ENCODE measurements around the gene MEGF11.

MEGF11 gene

GRCh38 chr15:66033143-66033542 lies 220.4 kb downstream of the MEGF11 start:
- Mint-ChIP-seq H3K4me1 (no peaks in the 10 kb centered on the region), H3K36me3 (ENCODE audit: low read depth) (peaks cover 3% of the 10 kb centered on the region), H3K4me3 (no peak overlapping the region), H3K27me3 (ENCODE audit: low read depth) (peaks cover 39% of the 10 kb centered on the region), H3K9me3 (peaks cover 19% of the 10 kb centered on the region), H3K27ac (no peak overlapping the region)
- no peak for TF ChIP-seq CTCF (IDR thresholded peaks at IDR 0.05; ENCODE audit: unreplicated experiment in 3 of 3)

GRCh38 chr15:66032006-66032405 lies 221.5 kb downstream of the MEGF11 start:
- Mint-ChIP-seq H3K27me3 (ENCODE audit: low read depth) (peaks cover 30% of the 10 kb centered on the region), H3K36me3 (ENCODE audit: low read depth) (peaks cover 3% of the 10 kb centered on the region), H3K9me3 (peaks cover 19% of the 10 kb centered on the region), H3K4me1 (peaks cover 4% of the 10 kb centered on the region), H3K27ac (no peak overlapping the region), H3K4me3 (no peak overlapping the region)
- TF ChIP-seq CTCF (IDR thresholded peaks at IDR 0.05; ENCODE audit: unreplicated experiment in 3 of 3), result no peak

- Mint-ChIP-seq H3K9me3 (peaks cover 19% of the 10 kb centered on the region), H3K27ac (no peak overlapping the region), H3K27me3 (ENCODE audit: low read depth) (peaks cover 22% of the 10 kb centered on the region), H3K4me3 (no peak overlapping the region), H3K36me3 (ENCODE audit: low read depth) (peaks cover 3% of the 10 kb centered on the region), H3K4me1 (peaks cover 5% of the 10 kb centered on the region)
- no peak for TF ChIP-seq CTCF (IDR thresholded peaks at IDR 0.05; ENCODE audit: unreplicated experiment in 3 of 3)
Measured at GRCh38 chr15:66030650-66031049, 222.9 kb downstream of the MEGF11 start.

- Mint-ChIP-seq H3K27ac (no peak overlapping the region), H3K9me3 (peaks cover 16% of the 10 kb centered on the region), H3K27me3 (ENCODE audit: low read depth) (peaks cover 18% of the 10 kb centered on the region), H3K4me1 (peaks cover 15% of the 10 kb centered on the region), H3K4me3 (no peak overlapping the region), H3K36me3 (ENCODE audit: low read depth) (peaks cover 3% of the 10 kb centered on the region)
- TF ChIP-seq CTCF (IDR thresholded peaks at IDR 0.05; ENCODE audit: unreplicated experiment in 3 of 3), result no peak
Measured at GRCh38 chr15:66029650-66030049, 223.9 kb downstream of the MEGF11 start.

- Mint-ChIP-seq H3K27me3 (ENCODE audit: low read depth) (peaks cover 13% of the 10 kb centered on the region), H3K9me3 (peaks cover 10% of the 10 kb centered on the region)
- no peak for TF ChIP-seq CTCF (IDR thresholded peaks at IDR 0.05; ENCODE audit: unreplicated experiment in 3 of 3)
Measured at GRCh38 chr15:66027268-66027805, 226.2 kb downstream of the MEGF11 start.

GRCh38 chr15:66025972-66026371 lies 227.6 kb downstream of the MEGF11 start:
- H3K27ac Mint-ChIP-seq, result no peak overlapping the region
- no peaks in the 10 kb centered on the region for H3K36me3 Mint-ChIP-seq (ENCODE audit: low read depth)
- no peak overlapping the region for H3K4me3 Mint-ChIP-seq
- peaks cover 34% of the 10 kb centered on the region for H3K4me1 Mint-ChIP-seq
- TF ChIP-seq CTCF (IDR thresholded peaks at IDR 0.05; ENCODE audit: unreplicated experiment in 3 of 3), result no peak
- peaks cover 16% of the 10 kb centered on the region for H3K27me3 Mint-ChIP-seq (ENCODE audit: low read depth)
- no peaks in the 10 kb centered on the region for H3K9me3 Mint-ChIP-seq

More at GRCh38 chr15:66027268-66027805, 226.2 kb downstream of the MEGF11 start:
- Mint-ChIP-seq H3K4me1 (peaks cover 25% of the 10 kb centered on the region), H3K36me3 (ENCODE audit: low read depth) (peaks cover under 1% of the 10 kb centered on the region), H3K27ac (no peak overlapping the region), H3K4me3 (no peak overlapping the region)
